HFF-Myc (cell line): Measurements from ENCODE around the gene RFNG.

Source experiments
- DNase-seq: peaks from one replicate; pipeline ENCODE4 v3.0.0-alpha.2; 2011; ENCODE audit warnings: low read depth; ENCODE audit errors: extremely low read depth
- H3K4me3 ChIP-seq: replicated peaks from 2 replicates; pipeline ENCODE4 v1.5.1; 2011; ENCODE audit warnings: low read depth, mild to moderate bottlenecking, control low read depth, low read length
- TF ChIP-seq, protein P1 (sequence below): IDR thresholded peaks from 2 replicates; pipeline ENCODE4 v1.5.1; 2012; ENCODE audit warnings: mild to moderate bottlenecking, low read depth, low read length, control low read depth; ENCODE audit errors: missing control alignments

The RFNG gene

DNA sequence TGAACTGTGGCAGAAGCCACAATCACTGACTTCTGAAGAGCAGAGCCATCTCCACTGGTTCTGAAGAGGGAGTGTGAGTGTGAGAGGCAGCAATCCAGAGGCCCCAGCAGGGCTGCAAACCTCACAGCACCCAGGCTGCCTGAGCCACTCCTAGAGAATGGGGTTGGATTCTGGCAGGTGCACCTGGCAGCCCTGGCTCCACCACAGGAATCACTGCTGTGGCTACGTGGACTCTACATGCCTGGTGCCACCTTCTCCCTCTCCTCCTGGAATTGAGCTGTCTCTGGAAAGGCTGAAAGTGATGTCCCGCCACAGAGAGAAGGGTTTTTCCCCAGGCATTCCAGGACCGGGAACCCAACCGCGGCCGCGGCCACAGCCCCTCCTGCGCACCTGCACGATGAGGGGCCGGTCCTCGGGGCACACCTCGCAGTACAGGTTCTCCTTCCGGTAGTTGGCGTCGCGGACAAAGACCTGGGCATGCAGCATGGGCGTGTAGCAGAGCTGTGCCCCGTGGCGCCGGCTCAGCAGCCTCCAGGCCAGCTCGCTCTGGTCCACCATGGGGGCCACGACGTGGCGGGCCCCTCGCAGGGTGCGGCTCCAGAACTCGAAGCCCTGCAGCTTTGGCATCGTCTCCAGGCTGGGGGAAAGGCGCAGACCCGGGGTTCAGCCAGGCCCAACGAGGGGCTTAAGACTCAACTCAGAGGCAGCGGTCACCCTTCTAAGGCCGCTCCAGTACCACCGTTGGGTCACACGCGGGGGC lies 13.0 kb upstream of the RFNG start:
- H3K4me3 ChIP-seq, result peak overlapping the region; percentile 86
- no peak for DNase-seq
- TF ChIP-seq, protein P1, sequence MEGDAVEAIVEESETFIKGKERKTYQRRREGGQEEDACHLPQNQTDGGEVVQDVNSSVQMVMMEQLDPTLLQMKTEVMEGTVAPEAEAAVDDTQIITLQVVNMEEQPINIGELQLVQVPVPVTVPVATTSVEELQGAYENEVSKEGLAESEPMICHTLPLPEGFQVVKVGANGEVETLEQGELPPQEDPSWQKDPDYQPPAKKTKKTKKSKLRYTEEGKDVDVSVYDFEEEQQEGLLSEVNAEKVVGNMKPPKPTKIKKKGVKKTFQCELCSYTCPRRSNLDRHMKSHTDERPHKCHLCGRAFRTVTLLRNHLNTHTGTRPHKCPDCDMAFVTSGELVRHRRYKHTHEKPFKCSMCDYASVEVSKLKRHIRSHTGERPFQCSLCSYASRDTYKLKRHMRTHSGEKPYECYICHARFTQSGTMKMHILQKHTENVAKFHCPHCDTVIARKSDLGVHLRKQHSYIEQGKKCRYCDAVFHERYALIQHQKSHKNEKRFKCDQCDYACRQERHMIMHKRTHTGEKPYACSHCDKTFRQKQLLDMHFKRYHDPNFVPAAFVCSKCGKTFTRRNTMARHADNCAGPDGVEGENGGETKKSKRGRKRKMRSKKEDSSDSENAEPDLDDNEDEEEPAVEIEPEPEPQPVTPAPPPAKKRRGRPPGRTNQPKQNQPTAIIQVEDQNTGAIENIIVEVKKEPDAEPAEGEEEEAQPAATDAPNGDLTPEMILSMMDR, result no peak

DNA sequence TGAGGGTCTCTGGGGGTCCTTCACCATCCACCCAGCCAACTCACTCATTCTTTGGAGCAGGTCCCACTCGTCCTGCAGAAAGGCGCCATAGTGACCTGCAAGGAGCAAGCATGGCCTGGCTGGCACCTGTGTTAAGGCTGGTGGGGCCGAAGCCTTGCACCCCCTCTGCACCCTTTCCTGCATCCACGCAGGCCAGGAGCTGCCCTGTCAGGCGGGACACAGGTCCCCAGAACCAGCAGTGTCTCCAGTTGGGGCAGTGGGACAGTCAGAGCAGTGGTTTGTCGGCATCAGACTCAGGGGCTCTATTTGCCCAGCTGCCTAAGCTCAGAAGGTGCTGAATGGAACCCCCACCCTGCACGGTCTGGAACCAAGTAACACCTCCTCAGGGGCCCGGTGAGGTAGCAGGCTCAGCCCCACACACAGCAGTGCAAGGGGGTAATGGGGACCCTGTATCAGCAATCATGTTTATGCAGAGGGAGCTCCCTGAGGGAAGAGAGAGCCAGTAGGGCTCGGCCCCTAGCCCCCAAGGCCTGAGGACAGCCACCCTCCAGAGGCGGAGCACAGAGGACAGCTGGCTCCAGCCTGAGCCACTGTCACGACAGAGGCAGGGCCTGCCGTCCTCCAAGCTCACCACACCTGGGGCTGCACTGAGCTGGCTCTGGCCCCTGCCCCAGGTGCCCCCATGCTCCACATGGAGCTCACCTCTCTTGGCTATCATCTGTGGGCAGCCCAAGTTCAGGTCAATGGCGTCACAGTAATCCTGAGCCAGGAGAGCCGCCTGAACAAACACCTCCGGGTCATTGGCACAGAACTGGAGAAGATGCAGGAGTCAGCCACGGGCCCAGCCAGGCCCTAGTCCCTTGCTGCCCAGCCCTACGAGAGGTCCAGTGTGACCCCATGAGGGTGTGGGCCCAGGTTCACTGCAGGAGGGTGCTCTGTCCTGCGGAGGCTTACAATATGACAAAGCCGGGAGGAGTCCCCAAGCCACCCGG lies 12.1 kb upstream of the RFNG start:
- no peak for DNase-seq
- peak overlapping the region; percentile 86 for H3K4me3 ChIP-seq
- TF ChIP-seq, protein P1, result no peak

DNA sequence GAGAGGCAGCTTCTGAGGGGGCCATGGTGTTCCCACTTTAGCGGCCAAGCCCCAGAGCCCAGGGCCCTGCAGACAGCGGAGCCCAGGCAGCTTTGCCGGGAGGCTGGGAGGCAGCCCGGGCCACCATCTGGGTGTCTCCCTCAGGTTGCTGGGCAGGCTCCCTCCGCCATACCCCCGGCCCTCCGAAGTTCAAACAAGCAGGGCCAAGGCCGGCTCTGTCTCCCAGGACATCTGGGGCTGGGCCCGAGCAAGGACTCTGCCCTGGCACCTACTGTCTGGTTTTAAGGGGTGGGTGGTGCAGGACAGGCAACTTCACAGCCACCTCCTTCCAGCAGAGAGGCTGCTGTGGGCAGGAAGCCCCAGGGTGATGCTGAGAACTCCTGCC lies 11.4 kb upstream of the RFNG start:
- DNase-seq, result no peak
- TF ChIP-seq, protein P1, result no peak

GRCh38 chr17:82062076-82062983 lies 10.7 kb upstream of the RFNG start:
- TF ChIP-seq, protein P1, result no peak
- no peak overlapping the region for H3K4me3 ChIP-seq
- DNase-seq, result no peak

More for the DNA sequence above, 11.4 kb upstream of the RFNG start:
- H3K4me3 ChIP-seq, result no peak overlapping the region

DNA sequence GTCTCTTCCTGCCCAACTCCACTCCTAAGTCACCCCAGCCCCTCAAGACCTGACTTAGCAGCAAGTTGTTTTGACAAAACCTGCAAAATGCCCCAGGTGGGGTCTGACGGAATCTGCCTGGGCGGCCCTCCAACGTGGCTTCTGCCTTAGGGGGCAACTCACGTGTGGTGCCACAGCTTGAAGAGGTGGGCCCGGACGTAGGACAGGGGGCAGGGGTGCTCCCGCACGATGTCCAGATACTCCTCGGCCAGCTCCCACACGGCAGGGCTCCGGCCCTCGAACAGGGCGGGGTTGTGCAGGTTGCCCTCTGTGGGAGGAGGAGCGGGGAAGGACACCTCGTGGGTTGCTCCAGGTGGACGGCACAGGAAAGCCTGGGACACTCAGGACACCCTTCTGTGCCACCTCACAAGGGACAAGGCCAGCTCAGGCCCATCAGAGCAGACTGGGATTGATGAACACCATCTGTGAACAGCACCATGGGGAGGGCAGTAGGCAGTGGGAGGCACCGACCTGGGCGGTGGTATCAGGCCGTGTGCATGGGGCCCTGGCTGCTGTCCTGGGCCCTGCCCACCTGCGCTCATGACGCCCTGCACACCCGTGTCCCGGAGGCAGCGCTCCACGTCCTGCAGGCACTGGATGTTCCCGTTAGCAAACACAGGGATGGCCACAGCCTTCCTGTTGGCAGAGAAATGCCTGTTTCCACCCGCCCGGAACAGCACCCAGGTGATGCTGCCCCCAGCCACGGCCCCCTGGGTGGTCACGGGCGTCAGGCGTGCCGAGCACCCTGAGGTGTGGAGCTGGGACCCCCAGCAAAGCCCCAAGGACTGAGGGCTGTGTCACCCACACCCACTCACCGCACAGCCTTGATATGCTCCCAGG lies 9.7 kb upstream of the RFNG start:
- TF ChIP-seq, protein P1, result no peak
- no peak for DNase-seq
- no peak overlapping the region for H3K4me3 ChIP-seq
